Bronchial epithelial cell (primary cell): ENCODE results near the gene CEBPG. TPM values are rescaled to one million over a fixed set of nuclear protein-coding genes. Genes with fewer than 3 reads are reported as not detected.
A peak's percentile ranks its signal among the peaks of the same experiment; 100 is the strongest.

Experiments
- DNase-seq: peaks from one replicate; pipeline ENCODE4 v3.0.0-alpha.2; 2010; ENCODE audit warnings: low read depth
- FAIRE-seq: peaks from 2 replicates; lab custom pipeline; 2011; peaks lifted over from hg19 to GRCh38; lab: Jason Lieb, UNC
- H3K27me3 ChIP-seq: 2 replicates; pipeline ENCODE4 v1.5.1; 2011; ENCODE audit warnings: low read length; ENCODE audit not compliant: control insufficient read depth, insufficient read depth
- H3K36me3 ChIP-seq: 2 replicates; pipeline ENCODE4 v1.5.1; 2011; ENCODE audit warnings: low read length; ENCODE audit not compliant: control insufficient read depth, insufficient read depth
- H3K4me3 ChIP-seq: 2 replicates; pipeline ENCODE4 v1.5.1; 2011; ENCODE audit warnings: mild to moderate bottlenecking, low read depth, low read length, control low read depth
- CTCF ChIP-seq: IDR thresholded peaks from 2 replicates; pipeline ENCODE4 v1.5.1; 2011; ENCODE audit warnings: mild to moderate bottlenecking, moderate library complexity, low read length, control low read depth, inconsistent platforms; ENCODE audit not compliant: insufficient read depth, severe bottlenecking
- total RNA-seq: library from RNA; depleted of rRNA; stranded (reverse); fragments of >200 nt; gene quantifications from 2 replicates; pipeline ENCODE4 v1.2.1, GENCODE V29; 2014

The CEBPG gene
- total RNA-seq, 1 donor from 2014 or later = 128 TPM

DNA sequence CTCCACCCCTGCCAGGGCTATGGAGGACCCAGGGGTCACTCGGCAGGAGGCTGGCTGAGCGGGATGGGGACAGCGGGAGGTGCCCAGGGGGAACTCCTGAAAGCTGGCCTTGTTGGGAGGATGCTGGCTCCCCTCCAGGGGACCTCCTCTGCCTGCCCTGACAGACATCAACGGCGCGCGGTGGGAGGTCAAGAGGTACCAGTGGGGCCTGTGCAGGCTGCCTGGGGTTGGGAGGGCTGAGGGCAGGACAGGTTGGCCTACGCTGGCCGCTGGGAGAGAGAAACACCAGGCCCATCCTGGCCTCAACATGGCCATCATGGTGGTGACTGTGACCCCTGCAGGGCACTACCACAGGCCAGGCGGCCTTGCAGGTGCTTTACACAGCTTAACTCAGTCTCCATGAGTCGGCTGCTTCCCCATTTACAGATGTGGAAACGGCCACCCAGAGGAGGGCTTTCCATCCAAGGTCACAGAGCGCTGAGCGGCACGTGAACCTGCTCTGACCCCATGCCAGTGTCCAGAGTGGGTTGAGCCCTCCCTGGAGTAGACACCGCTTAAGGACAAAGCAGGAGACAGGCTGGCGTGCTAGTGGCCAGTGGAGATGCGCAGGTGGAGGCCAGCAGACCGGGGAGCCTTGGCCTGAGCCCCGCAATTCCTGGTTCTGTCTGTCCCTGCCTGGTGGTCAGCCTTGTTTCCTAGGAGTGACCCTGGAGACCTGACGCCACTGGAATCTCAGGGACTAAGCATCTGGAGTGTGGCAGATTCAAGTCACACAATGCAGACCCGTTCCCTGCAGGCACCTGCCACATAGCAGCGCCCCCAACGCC lies 27.6 kb downstream of the CEBPG start:
- TF ChIP-seq CTCF = no peak

DNA sequence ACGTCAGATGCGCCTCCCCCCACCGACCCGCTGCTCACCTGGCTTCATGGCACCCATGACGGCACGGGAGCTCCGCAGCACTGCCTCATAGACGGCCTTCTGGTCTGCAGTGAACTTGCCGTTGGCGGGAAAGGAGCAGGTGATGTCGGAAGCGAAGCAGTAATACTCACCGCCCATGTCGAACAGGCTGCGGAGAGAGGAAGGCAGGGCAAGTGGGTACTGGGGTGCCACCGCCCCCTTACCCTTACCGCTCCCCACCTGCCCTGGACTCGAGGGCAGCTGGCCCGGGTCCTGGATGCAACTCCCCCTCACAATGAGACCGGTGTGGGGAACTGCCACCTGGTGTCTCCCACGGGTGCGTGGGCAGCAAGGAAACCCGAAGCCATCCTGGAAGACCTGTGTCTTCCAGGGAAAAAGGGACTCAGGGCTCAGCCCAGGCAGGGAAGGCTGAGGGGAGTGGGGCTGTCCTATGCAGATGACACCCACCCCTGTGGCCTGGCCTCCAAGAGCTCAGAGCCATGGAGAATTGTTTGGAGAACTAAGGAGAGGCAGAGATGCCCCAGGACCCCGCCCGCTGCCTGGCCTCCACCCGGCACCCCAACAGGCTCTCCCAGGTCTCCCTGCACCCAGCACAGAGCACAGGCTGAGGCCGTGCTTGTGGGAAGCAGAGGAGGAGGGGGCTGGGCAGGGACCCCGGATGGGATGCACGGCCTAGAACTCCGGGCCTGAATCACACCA lies 28.3 kb downstream of the CEBPG start:
- H3K27me3 ChIP-seq = no peaks in the 10 kb centered on the region
- no peaks in the 10 kb centered on the region for H3K36me3 ChIP-seq
- FAIRE-seq = no peak
- H3K4me3 ChIP-seq = no peak overlapping the region
- no peak for TF ChIP-seq CTCF
- DNase-seq = no peak

More for the DNA sequence above, 27.6 kb downstream of the CEBPG start:
- DNase-seq (no peak), FAIRE-seq (peak; percentile 58)
- Histone ChIP-seq H3K36me3 (no peaks in the 10 kb centered on the region), H3K27me3 (no peaks in the 10 kb centered on the region), H3K4me3 (no peak overlapping the region)

- no peak for FAIRE-seq
Observed at GRCh38 chr19:33402421-33403220, 29.1 kb downstream of the CEBPG start.

DNA sequence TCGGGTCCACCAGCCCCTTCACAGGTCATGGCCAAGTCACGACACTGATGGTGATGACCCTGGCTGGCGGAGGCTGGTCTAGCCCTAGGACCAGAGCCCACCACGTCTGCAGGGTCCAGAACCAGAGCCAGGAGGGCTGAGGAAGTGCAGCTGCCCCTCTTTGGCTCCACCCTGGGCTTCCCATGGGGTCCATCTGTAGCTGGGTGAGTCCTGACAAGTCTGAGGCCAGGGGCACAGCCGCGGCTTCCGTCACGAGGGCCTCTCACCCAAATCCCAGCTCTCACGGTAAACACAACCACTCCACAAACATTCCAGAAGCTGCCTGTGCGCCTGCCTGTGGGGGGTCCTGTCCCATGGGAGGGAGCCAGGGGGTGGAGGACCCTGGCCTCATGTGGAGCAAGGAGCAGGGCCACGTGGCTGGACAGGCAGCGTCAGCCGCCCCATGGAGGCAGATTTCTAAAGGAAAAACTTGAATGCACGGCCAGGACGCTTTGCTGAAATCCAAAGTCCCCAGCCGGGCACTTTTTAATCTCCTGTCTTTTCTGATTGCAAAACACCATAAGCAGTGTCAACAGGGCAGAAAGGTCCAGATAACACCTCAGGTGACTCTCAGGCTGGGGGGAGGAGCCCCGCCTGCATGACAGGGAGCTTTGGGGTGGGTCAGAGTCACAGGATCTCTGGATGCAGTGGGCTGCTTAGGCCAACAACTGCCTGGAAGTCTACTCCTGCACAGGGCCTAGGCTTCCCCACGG lies 29.9 kb downstream of the CEBPG start:
- Histone ChIP-seq H3K4me3 (no peak overlapping the region), H3K27me3 (no peaks in the 10 kb centered on the region), H3K36me3 (no peaks in the 10 kb centered on the region)
- FAIRE-seq = no peak
- no peak for DNase-seq
- TF ChIP-seq CTCF = no peak

More at GRCh38 chr19:33402421-33403220, 29.1 kb downstream of the CEBPG start:
- peak; percentile 47 for TF ChIP-seq CTCF
- Histone ChIP-seq H3K27me3 (no peaks in the 10 kb centered on the region), H3K36me3 (no peaks in the 10 kb centered on the region), H3K4me3 (no peak overlapping the region)
- no peak for DNase-seq

DNA sequence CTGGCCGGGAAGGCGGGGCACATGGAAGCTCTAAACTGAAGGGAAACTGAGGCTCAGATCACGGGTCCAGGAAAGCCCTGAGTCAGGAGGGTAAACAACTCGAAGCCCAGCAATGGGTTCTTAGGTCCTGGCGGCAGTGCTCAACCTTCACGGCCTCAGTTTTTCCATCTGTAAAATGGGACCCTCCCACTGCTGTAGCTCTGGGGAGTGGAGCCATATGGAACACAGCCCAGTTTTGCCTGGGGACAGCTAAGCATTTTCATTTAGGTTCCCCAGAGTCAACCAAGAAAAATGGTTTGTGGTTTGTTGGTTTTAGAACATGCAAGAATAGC lies 30.4 kb downstream of the CEBPG start:
- FAIRE-seq = no peak
- TF ChIP-seq CTCF = no peak

More for the DNA sequence above, 30.4 kb downstream of the CEBPG start:
- DNase-seq = no peak
- Histone ChIP-seq H3K36me3 (no peaks in the 10 kb centered on the region), H3K4me3 (no peak overlapping the region), H3K27me3 (no peaks in the 10 kb centered on the region)
